ENCODE data around the gene MVB12A. TPM values are rescaled to one million over a fixed set of nuclear protein-coding genes. Genes with fewer than 3 reads are reported as not detected.
A peak's percentile ranks its signal among the peaks of the same experiment; 100 is the strongest.

MVB12A gene
- total RNA-seq, 1 donor from 2014 or later, result 41.0 TPM

DNA sequence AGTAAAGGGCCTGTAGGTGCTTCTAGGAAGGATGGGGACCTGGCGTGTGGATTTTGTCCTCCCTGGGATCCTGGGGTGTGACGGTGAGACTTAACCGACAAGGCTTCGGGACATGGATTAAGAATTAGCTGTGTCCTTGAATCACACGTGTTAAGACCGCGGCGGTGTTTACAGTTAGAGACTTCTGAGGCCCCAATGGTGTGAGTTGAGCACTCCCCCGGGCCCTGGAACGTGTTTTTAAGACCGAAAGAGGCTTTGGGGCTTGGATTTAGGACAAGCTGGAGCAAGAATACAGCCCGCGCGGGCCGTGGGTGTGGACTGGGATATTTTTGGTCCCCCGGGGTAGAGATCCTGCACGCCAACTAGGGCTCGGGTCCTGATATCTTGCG lies 49.2 kb downstream of the MVB12A start:
- H3K9ac ChIP-seq (ENCODE audit: low read length), result peak overlapping the region; percentile 65
- FAIRE-seq (no peak), DNase-seq (ENCODE audit: low read depth) (peak; percentile 8)
- TF ChIP-seq, protein P1, sequence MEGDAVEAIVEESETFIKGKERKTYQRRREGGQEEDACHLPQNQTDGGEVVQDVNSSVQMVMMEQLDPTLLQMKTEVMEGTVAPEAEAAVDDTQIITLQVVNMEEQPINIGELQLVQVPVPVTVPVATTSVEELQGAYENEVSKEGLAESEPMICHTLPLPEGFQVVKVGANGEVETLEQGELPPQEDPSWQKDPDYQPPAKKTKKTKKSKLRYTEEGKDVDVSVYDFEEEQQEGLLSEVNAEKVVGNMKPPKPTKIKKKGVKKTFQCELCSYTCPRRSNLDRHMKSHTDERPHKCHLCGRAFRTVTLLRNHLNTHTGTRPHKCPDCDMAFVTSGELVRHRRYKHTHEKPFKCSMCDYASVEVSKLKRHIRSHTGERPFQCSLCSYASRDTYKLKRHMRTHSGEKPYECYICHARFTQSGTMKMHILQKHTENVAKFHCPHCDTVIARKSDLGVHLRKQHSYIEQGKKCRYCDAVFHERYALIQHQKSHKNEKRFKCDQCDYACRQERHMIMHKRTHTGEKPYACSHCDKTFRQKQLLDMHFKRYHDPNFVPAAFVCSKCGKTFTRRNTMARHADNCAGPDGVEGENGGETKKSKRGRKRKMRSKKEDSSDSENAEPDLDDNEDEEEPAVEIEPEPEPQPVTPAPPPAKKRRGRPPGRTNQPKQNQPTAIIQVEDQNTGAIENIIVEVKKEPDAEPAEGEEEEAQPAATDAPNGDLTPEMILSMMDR (IDR thresholded peaks at IDR 0.05; ENCODE audit: insufficient read depth, low read depth, low read length), result no peak
- no peak for TF ChIP-seq EZH2 (IDR thresholded peaks at IDR 0.05; ENCODE audit: insufficient read depth, low read length)
- H2AFZ ChIP-seq (ENCODE audit: low read depth, low read length), result peak overlapping the region; percentile 88
- peak overlapping the region; percentile 58 for H3K4me3 ChIP-seq (ENCODE audit: insufficient read depth, low read depth, low read length)
- Mint-ChIP-seq H3K4me1 (ENCODE audit: low read depth, unreplicated experiment) (peaks cover 9% of the 10 kb centered on the region), H3K36me3 (ENCODE audit: low read depth, unreplicated experiment) (peaks cover 3% of the 10 kb centered on the region), H3K4me3 (ENCODE audit: unreplicated experiment) (peak overlapping the region; percentile 90), H3K27ac (ENCODE audit: unreplicated experiment) (peak overlapping the region; percentile 88), H3K27me3 (ENCODE audit: low read depth, unreplicated experiment) (no peaks in the 10 kb centered on the region), H3K9me3 (ENCODE audit: unreplicated experiment) (no peaks in the 10 kb centered on the region)
- H3K27me3 ChIP-seq (ENCODE audit: insufficient read depth, low read length), result no peaks in the 10 kb centered on the region
- peak overlapping the region; percentile 86 for H3K4me2 ChIP-seq (ENCODE audit: low read length)
- H3K27ac ChIP-seq (ENCODE audit: low read depth, low read length), result peak overlapping the region; percentile 47
- no peaks in the 10 kb centered on the region for H3K9me3 ChIP-seq (ENCODE audit: insufficient read depth, low read depth, low read length)
- no peaks in the 10 kb centered on the region for H3K36me3 ChIP-seq (ENCODE audit: insufficient read depth, low read length)
- H3K79me2 ChIP-seq (ENCODE audit: insufficient read depth, low read length), result peaks cover 14% of the 10 kb centered on the region
- H3K4me1 ChIP-seq (ENCODE audit: insufficient read depth, low read length), result peaks cover 21% of the 10 kb centered on the region
- peaks cover 10% of the 10 kb centered on the region for H4K20me1 ChIP-seq (ENCODE audit: insufficient read depth, low read length)

GRCh38 chr19:17469481-17470067 lies 49.7 kb downstream of the MVB12A start:
- Mint-ChIP-seq H3K36me3 (ENCODE audit: low read depth, unreplicated experiment) (peaks cover 4% of the 10 kb centered on the region), H3K9me3 (ENCODE audit: unreplicated experiment) (no peaks in the 10 kb centered on the region), H3K4me1 (ENCODE audit: low read depth, unreplicated experiment) (peaks cover 9% of the 10 kb centered on the region), H3K27ac (ENCODE audit: unreplicated experiment) (peak overlapping the region; percentile 88), H3K4me3 (ENCODE audit: unreplicated experiment) (peak overlapping the region; percentile 90), H3K27me3 (ENCODE audit: low read depth, unreplicated experiment) (no peaks in the 10 kb centered on the region)
- no peak for FAIRE-seq
- Histone ChIP-seq H3K27me3 (ENCODE audit: insufficient read depth, low read length) (no peaks in the 10 kb centered on the region), H3K9ac (ENCODE audit: low read length) (peak overlapping the region; percentile 65), H3K4me3 (ENCODE audit: insufficient read depth, low read depth, low read length) (peak overlapping the region; percentile 58), H3K4me1 (ENCODE audit: insufficient read depth, low read length) (peaks cover 21% of the 10 kb centered on the region), H3K9me3 (ENCODE audit: insufficient read depth, low read depth, low read length) (no peaks in the 10 kb centered on the region), H3K27ac (ENCODE audit: low read depth, low read length) (peak overlapping the region; percentile 47), H4K20me1 (ENCODE audit: insufficient read depth, low read length) (peaks cover 10% of the 10 kb centered on the region), H3K79me2 (ENCODE audit: insufficient read depth, low read length) (peaks cover 16% of the 10 kb centered on the region), H2AFZ (ENCODE audit: low read depth, low read length) (peak overlapping the region; percentile 89), H3K4me2 (ENCODE audit: low read length) (peak overlapping the region; percentile 86), H3K36me3 (ENCODE audit: insufficient read depth, low read length) (no peaks in the 10 kb centered on the region)
- TF ChIP-seq EZH2 (IDR thresholded peaks at IDR 0.05; ENCODE audit: insufficient read depth, low read length), result no peak
- TF ChIP-seq, protein P1 (IDR thresholded peaks at IDR 0.05; ENCODE audit: insufficient read depth, low read depth, low read length), result no peak
- peak; percentile 88 for DNase-seq (ENCODE audit: low read depth)
